AG04449 (cell line): Measurements from ENCODE around the gene PPIB.

ENCODE experiments used
- CTCF ChIA-PET: fragments of 350-600 bp; formaldehyde crosslinking; extraction: SDS; loops from one replicate; lab custom pipeline; 2021; ENCODE audit warnings: antibody characterized with exemption; lab: Yijun Ruan, JAX
- POLR2A ChIA-PET: fragments of 400-600, 350-600 bp; formaldehyde crosslinking; extraction: SDS; loops from one replicate; lab custom pipeline; 2020; ENCODE audit warnings: antibody characterized with exemption, inconsistent platforms; lab: Yijun Ruan, JAX
- DNase-seq: peaks from one replicate; pipeline ENCODE4 v3.0.0-alpha.2; 2010; ENCODE audit warnings: low read depth, low spot score
- H3K4me3 ChIP-seq: 2 replicates; pipeline ENCODE4 v1.5.1; 2011; ENCODE audit warnings: low read depth, mild to moderate bottlenecking, control low read depth, low read length
- CTCF ChIP-seq: IDR thresholded peaks from one replicate; pipeline ENCODE4 v1.5.1; 2011; ENCODE audit warnings: mild to moderate bottlenecking, moderate library complexity, low read length, control low read depth, inconsistent platforms; ENCODE audit not compliant: insufficient read depth; ENCODE audit errors: missing control alignments

The PPIB gene

GRCh38 chr15:64107337-64107736, 55.5 kb downstream of the PPIB start:
- POLR2A ChIA-PET = no interaction called here
- CTCF ChIA-PET = no interaction called here

More at GRCh38 chr15:64107337-64107736, 55.5 kb downstream of the PPIB start:
- H3K4me3 ChIP-seq = no peak overlapping the region
- no peak for DNase-seq
- no peak for TF ChIP-seq CTCF
